BLaER1 (cell line): ENCODE results near the gene KLHDC3.

Experiments
- H3K27ac ChIP-seq: shearing (Covaris generic); formaldehyde crosslinking; 2 replicates; pipeline ENCODE4 v1.8.1; 2022
- H3K27me3 ChIP-seq: shearing (Covaris generic); formaldehyde crosslinking; 2 replicates; pipeline ENCODE4 v1.8.1; 2022
- H3K36me3 ChIP-seq: shearing (Covaris generic); formaldehyde crosslinking; 2 replicates; pipeline ENCODE4 v1.8.1; 2022
- H3K4me1 ChIP-seq: shearing (Covaris generic); formaldehyde crosslinking; 2 replicates; pipeline ENCODE4 v1.8.1; 2022
- H3K4me2 ChIP-seq: shearing (Covaris generic); formaldehyde crosslinking; 2 replicates; pipeline ENCODE4 v1.8.1; 2022
- H3K4me3 ChIP-seq: shearing (Covaris generic); formaldehyde crosslinking; 2 replicates; pipeline ENCODE4 v1.8.1; 2022
- H3K9ac ChIP-seq: shearing (Covaris generic); formaldehyde crosslinking; 2 replicates; pipeline ENCODE4 v1.8.1; 2022
- H3K9me3 ChIP-seq: shearing (Covaris generic); formaldehyde crosslinking; 2 replicates; pipeline ENCODE4 v1.8.1; 2022
- H4K20me1 ChIP-seq: shearing (Covaris generic); formaldehyde crosslinking; 2 replicates; pipeline ENCODE4 v1.8.1; 2022
- Cebpa-rat ChIP-seq: shearing (Covaris generic); IDR thresholded peaks from 2 replicates; pipeline ENCODE4 v1.8.1; 2022

The KLHDC3 gene, protein sequence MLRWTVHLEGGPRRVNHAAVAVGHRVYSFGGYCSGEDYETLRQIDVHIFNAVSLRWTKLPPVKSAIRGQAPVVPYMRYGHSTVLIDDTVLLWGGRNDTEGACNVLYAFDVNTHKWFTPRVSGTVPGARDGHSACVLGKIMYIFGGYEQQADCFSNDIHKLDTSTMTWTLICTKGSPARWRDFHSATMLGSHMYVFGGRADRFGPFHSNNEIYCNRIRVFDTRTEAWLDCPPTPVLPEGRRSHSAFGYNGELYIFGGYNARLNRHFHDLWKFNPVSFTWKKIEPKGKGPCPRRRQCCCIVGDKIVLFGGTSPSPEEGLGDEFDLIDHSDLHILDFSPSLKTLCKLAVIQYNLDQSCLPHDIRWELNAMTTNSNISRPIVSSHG

DNA sequence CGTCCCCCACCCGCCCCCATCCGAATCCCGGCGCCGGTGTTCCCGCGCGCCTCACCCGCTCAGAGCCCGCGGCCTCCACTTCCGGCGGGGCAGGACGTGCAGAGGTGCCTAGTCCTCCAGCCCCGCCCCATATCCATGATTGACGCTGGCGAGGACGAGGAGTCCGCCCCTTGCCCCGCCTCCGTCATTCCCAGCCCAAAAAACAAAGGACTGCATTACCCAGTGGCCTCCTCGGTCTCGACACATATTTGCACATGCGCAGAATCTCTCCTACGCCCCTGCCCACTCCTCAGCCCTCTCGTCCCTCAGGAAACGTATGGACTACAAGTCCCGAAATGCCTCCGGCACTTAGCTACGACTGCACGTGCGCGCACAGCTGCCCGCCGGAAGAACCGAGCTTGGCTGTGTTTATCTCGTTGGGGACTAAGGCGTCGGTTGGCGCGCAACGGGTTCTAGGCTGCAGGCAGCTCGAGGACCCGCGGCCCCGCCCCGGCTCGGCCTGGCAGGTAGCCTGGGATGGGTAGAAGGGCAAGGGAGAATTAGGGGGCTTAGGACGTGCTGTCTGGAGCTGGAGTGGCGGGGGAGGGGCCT is at the start of gene KLHDC3, which contains the start of gene MEA1:
KLHDC3 (plus strand) TSS at position 407 of the 591 bp plus-strand sequence. CDS start 2,944 bp downstream, outside the sequence.
MEA1 (minus strand) TSS at position 104 of the 591 bp plus-strand sequence. CDS start 133 bp downstream, outside the sequence.
- H3K9ac ChIP-seq, result peak within 1 kb of the TSS; percentile 86
- H3K27me3 ChIP-seq, result no peaks in the 10 kb centered on the region
- no peak for TF ChIP-seq Cebpa-rat
- no peaks in the 10 kb centered on the region for H3K9me3 ChIP-seq
- peaks cover 60% of the 10 kb centered on the region for H3K36me3 ChIP-seq
- H3K4me2 ChIP-seq, result peak within 1 kb of the TSS; percentile 97
- H4K20me1 ChIP-seq, result peaks cover 66% of the 10 kb centered on the region
- peaks cover 51% of the 10 kb centered on the region for H3K4me1 ChIP-seq
- H3K27ac ChIP-seq, result peak within 1 kb of the TSS; percentile 79
- peak within 1 kb of the TSS; percentile 84 for H3K4me3 ChIP-seq

DNA sequence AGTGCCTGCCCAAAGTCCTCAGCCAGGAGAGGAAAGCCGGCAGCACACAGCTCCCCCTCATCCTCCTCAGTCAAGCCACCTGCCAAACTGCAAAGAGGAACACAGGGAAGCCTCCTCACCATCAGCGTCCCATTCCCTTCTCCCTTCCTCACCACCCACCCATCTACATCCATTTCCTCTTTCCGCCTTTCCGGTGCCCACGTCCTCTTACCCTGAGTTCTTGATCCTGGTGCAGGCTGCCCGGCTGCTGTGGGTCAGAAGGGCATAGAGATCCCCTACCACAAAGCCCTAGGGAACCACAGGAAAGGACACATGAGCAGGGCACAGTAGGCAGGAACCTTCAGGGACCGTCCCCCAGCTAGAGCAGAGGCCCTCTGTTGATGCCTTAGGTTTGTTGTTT is 47.5 kb upstream of the KLHDC3 start:
- Histone ChIP-seq H3K27me3 (peaks cover 8% of the 10 kb centered on the region; the same call in 1 of the 2 replicates), H3K9ac (no peak overlapping the region), H3K4me2 (no peak overlapping the region), H3K4me1 (peaks cover 4% of the 10 kb centered on the region; the same call in 1 of the 2 replicates), H3K9me3 (no peaks in the 10 kb centered on the region), H3K4me3 (no peak overlapping the region), H3K27ac (no peak overlapping the region), H3K36me3 (peaks cover 93% of the 10 kb centered on the region), H4K20me1 (peaks cover 9% of the 10 kb centered on the region; the same call in 1 of the 2 replicates)
- no peak for TF ChIP-seq Cebpa-rat

DNA sequence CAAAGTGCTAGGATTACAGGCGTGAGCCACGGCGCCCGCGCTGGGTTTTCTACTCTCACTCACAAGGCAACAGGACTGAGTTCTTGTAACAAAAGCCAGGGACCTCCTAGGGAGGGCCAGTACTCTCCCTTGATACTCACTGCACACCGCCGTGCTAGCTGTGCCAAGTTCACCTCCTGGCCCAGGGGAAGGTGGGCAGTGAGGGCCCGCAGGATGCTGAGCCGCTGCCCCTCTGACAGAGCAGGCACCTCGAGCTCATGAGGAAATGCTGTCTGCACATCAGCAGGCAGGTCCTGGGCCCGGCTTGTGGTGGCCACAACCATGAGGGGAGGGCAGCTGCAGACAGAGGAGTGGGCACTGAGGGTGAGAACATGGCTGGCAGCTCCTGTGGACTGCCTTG is 46.8 kb upstream of the KLHDC3 start:
- peaks cover 2% of the 10 kb centered on the region; the same call in 1 of the 2 replicates for H3K27me3 ChIP-seq
- H3K4me1 ChIP-seq, result peaks cover 4% of the 10 kb centered on the region; the same call in 1 of the 2 replicates
- peaks cover 3% of the 10 kb centered on the region; the same call in 1 of the 2 replicates for H4K20me1 ChIP-seq
- H3K36me3 ChIP-seq, result peaks cover 92% of the 10 kb centered on the region
- no peak for TF ChIP-seq Cebpa-rat
- H3K4me3 ChIP-seq, result no peak overlapping the region
- peak overlapping the region; percentile 43; the same call in 1 of the 2 replicates for H3K9ac ChIP-seq
- no peak overlapping the region for H3K27ac ChIP-seq
- H3K9me3 ChIP-seq, result no peaks in the 10 kb centered on the region
- no peak overlapping the region for H3K4me2 ChIP-seq

- H3K27me3 ChIP-seq, result no peaks in the 10 kb centered on the region
- H3K27ac ChIP-seq, result no peak overlapping the region
- TF ChIP-seq Cebpa-rat, result no peak
Observed at GRCh38 chr6:42968126-42968701, 45.8 kb upstream of the KLHDC3 start.

DNA sequence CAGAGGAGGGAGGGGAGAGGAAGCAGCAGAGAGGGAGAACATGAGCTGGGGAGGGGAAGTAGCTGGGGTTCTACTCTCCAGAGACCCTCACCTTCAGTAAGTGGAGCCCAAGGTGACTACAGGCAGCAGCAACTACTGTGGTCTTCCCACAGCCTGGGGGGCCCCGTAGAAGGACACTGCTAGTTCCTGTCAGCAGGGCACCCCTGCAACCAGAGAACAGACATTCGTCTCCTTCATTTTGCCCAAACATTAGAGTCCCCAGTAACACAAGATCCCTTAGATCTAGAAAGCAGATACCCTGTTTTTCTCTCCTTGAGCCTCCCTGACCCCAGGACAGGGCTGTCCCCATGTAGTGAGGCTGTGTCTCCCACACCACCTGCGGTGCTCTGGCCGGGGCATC is 45.3 kb upstream of the KLHDC3 start:
- Histone ChIP-seq H3K4me1 (peaks cover 4% of the 10 kb centered on the region; the same call in 1 of the 2 replicates), H3K4me2 (no peak overlapping the region), H3K4me3 (no peak overlapping the region), H4K20me1 (peaks cover 5% of the 10 kb centered on the region; the same call in 1 of the 2 replicates), H3K27me3 (no peaks in the 10 kb centered on the region), H3K36me3 (peaks cover 92% of the 10 kb centered on the region), H3K27ac (no peak overlapping the region), H3K9ac (no peak overlapping the region), H3K9me3 (no peaks in the 10 kb centered on the region)
- no peak for TF ChIP-seq Cebpa-rat

More at GRCh38 chr6:42968126-42968701, 45.8 kb upstream of the KLHDC3 start:
- H3K4me1 ChIP-seq, result peaks cover 4% of the 10 kb centered on the region; the same call in 1 of the 2 replicates
- peaks cover 90% of the 10 kb centered on the region for H3K36me3 ChIP-seq
- H3K4me2 ChIP-seq, result no peak overlapping the region
- H3K9me3 ChIP-seq, result no peaks in the 10 kb centered on the region
- no peak overlapping the region for H3K4me3 ChIP-seq
- H3K9ac ChIP-seq, result no peak overlapping the region
- H4K20me1 ChIP-seq, result no peaks in the 10 kb centered on the region; the same call in 1 of the 2 replicates

- H3K36me3 ChIP-seq, result peaks cover 90% of the 10 kb centered on the region
- no peaks in the 10 kb centered on the region for H3K27me3 ChIP-seq
- no peaks in the 10 kb centered on the region for H3K9me3 ChIP-seq
- H3K27ac ChIP-seq, result no peak overlapping the region
- H3K4me3 ChIP-seq, result no peak overlapping the region
- no peak overlapping the region for H3K4me2 ChIP-seq
- H3K9ac ChIP-seq, result no peak overlapping the region
- TF ChIP-seq Cebpa-rat, result no peak
- peaks cover 4% of the 10 kb centered on the region; the same call in 1 of the 2 replicates for H3K4me1 ChIP-seq
- peaks cover 9% of the 10 kb centered on the region; the same call in 1 of the 2 replicates for H4K20me1 ChIP-seq
Observed at GRCh38 chr6:42969431-42969830, 44.6 kb upstream of the KLHDC3 start.

GRCh38 chr6:42969934-42970333 is 44.1 kb upstream of the KLHDC3 start:
- Histone ChIP-seq H3K4me1 (peaks cover 4% of the 10 kb centered on the region; the same call in 1 of the 2 replicates), H3K4me2 (no peak overlapping the region), H3K27me3 (no peaks in the 10 kb centered on the region), H4K20me1 (peaks cover 9% of the 10 kb centered on the region; the same call in 1 of the 2 replicates), H3K27ac (no peak overlapping the region), H3K9me3 (no peaks in the 10 kb centered on the region), H3K36me3 (peaks cover 90% of the 10 kb centered on the region), H3K9ac (no peak overlapping the region), H3K4me3 (no peak overlapping the region)
- no peak for TF ChIP-seq Cebpa-rat

DNA sequence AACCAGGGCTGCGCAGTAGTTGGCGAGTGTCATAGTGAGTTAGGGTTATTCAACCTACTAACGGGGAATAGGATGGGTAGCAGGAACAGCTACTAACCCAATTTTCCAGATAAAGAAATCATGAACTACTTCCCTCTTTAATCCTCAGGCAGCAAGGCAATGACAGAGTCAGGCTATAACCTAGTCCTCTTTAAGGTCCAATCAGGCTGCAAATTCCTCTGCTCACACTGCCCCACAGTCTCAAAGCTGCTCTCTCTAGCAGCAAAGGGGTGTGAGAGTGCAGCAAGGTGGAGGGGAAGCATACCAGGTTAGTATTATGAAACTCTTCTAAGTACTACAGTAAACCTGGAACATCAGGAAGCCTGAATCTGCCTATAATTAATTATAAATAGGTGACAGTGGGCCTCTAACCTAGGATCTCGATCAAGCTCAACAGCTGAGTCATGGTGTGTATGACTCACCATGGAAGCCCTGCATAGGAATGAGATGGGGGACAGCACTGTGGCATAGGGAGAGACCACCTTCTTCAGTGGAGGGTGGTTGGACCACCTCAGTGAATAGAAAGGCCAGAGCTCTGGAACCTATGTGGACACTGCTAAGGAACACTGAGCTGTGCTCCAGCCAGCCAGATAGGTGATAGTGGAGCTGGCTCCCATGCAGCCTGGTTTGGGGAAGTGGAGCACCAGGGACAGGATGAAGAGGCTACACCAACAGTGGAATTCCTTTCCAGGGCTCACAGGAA is 43.0 kb upstream of the KLHDC3 start:
- no peak overlapping the region for H3K4me3 ChIP-seq
- no peak overlapping the region for H3K27ac ChIP-seq
- H3K27me3 ChIP-seq, result no peaks in the 10 kb centered on the region
- peaks cover 4% of the 10 kb centered on the region; the same call in 1 of the 2 replicates for H3K4me1 ChIP-seq
- no peaks in the 10 kb centered on the region for H3K9me3 ChIP-seq
- peaks cover 9% of the 10 kb centered on the region; the same call in 1 of the 2 replicates for H4K20me1 ChIP-seq
- H3K4me2 ChIP-seq, result no peak overlapping the region
- no peak for TF ChIP-seq Cebpa-rat
- H3K9ac ChIP-seq, result no peak overlapping the region
- peaks cover 81% of the 10 kb centered on the region for H3K36me3 ChIP-seq

- no peak overlapping the region for H3K4me2 ChIP-seq
- H3K9ac ChIP-seq, result no peak overlapping the region
- no peak for TF ChIP-seq Cebpa-rat
- peaks cover 9% of the 10 kb centered on the region; the same call in 1 of the 2 replicates for H4K20me1 ChIP-seq
- H3K4me1 ChIP-seq, result peaks cover 11% of the 10 kb centered on the region
- H3K9me3 ChIP-seq, result no peaks in the 10 kb centered on the region
- H3K27me3 ChIP-seq, result no peaks in the 10 kb centered on the region
- H3K4me3 ChIP-seq, result no peak overlapping the region
- no peak overlapping the region for H3K27ac ChIP-seq
- peaks cover 73% of the 10 kb centered on the region for H3K36me3 ChIP-seq
Observed at GRCh38 chr6:42971746-42972327, 42.2 kb upstream of the KLHDC3 start.
